ENCODE data around the gene PCARE. TPM values are rescaled to one million over a fixed set of nuclear protein-coding genes. Genes with fewer than 3 reads are reported as not detected.
A peak's percentile ranks its signal among the peaks of the same experiment; 100 is the strongest.

The PCARE gene
- total RNA-seq, 2 donors from 2014 or later = 0.09 TPM; not detected in 1

DNA sequence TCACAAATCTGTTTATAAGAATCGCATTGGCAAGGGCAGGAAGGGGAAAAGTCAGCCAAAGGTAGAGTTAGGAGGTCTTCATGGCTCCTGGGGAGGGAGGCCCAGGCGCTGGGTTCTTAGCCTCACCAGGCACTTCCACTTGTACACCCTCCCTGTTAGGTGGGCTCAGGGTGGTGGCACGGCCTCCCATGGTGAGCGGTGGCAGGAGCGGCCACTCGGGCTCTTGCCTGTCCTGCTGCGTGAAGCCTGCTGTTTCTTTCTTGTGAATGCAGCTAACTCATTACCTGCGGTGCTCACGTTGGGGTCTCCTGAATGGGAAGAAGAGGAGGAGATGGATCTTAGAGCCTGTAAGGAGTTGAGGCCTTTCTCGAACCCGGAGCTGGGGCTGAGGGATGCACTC lies 52.4 kb downstream of the PCARE start:
- Mint-ChIP-seq H3K9me3 (no peaks in the 10 kb centered on the region), H3K4me1 (peaks cover 24% of the 10 kb centered on the region), H3K4me3 (no peak overlapping the region), H3K27ac (no peak overlapping the region), H3K36me3 (ENCODE audit: low read depth) (no peaks in the 10 kb centered on the region), H3K27me3 (ENCODE audit: insufficient read depth) (no peaks in the 10 kb centered on the region)
- TF ChIP-seq, protein P1, sequence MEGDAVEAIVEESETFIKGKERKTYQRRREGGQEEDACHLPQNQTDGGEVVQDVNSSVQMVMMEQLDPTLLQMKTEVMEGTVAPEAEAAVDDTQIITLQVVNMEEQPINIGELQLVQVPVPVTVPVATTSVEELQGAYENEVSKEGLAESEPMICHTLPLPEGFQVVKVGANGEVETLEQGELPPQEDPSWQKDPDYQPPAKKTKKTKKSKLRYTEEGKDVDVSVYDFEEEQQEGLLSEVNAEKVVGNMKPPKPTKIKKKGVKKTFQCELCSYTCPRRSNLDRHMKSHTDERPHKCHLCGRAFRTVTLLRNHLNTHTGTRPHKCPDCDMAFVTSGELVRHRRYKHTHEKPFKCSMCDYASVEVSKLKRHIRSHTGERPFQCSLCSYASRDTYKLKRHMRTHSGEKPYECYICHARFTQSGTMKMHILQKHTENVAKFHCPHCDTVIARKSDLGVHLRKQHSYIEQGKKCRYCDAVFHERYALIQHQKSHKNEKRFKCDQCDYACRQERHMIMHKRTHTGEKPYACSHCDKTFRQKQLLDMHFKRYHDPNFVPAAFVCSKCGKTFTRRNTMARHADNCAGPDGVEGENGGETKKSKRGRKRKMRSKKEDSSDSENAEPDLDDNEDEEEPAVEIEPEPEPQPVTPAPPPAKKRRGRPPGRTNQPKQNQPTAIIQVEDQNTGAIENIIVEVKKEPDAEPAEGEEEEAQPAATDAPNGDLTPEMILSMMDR (conservative IDR thresholded peaks at IDR 0.05) = no peak
- no peaks in the 10 kb centered on the region for H3K27me3 ChIP-seq (ENCODE audit: control insufficient read depth, insufficient read depth, low read length, poor library complexity, severe bottlenecking)
- H3K36me3 ChIP-seq (ENCODE audit: control insufficient read depth, insufficient read depth, low read length) = no peaks in the 10 kb centered on the region
- DNase-seq = no peak
- peaks cover 7% of the 10 kb centered on the region for H3K4me1 ChIP-seq (ENCODE audit: control insufficient read depth, insufficient read depth, low read length)
- H3K4me3 ChIP-seq (ENCODE audit: low read length) = no peak overlapping the region
- H3K27ac ChIP-seq (ENCODE audit: low read depth, low read length) = peak overlapping the region; percentile 77
- no peaks in the 10 kb centered on the region for H3K9me3 ChIP-seq (ENCODE audit: control insufficient read depth, low read length)
- WGBS, 2 experiments (ENCODE audit: insufficient coverage in 1 of 2, insufficient read length in 1 of 2) = 91 to 96% methylated on average over 5 to 11 of the region's 11 CpGs
- H3K9ac ChIP-seq (ENCODE audit: extremely low read depth, low read length, poor library complexity, severe bottlenecking) = no peak overlapping the region

DNA sequence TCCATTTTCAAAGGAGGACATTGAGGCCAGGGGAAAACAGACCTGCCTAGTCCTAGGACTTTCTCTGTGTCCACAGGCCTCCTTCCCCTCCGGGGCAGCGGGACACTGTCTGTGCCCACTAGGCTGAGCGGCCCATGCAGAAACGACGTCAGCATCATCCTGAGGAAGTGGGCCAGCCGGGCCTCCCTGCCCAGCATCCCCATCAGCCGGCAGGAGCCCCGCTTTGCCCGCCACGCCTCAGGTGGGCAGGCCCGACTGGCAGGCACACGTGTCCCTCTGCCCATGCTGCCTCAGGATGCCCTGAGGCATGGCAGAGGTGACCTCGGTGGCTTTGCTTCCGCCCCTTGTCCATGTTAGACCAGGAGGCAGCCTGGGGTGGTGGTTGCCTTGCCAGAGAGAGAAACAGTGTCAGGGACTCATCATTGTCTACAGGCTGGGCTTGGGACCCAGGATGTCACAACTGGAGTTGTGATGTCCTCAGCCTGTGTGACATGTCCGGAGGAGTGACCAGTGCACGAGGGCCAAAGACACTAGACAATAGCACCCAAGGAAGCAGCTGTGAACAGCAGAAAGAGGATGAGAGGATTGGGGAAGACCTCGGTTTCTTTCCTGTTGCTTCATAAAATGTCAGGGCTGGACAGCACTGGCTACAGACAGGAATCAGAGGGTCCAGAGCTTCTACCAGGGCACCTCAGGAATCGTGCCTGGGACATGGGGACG lies 56.4 kb downstream of the PCARE start:
- WGBS, 2 experiments (ENCODE audit: insufficient coverage in 1 of 2, insufficient read length in 1 of 2) = 93 to 99% methylated on average over 12 to 19 of the region's 19 CpGs
- H3K9me3 Mint-ChIP-seq = no peaks in the 10 kb centered on the region
- Histone ChIP-seq H3K27me3 (ENCODE audit: control insufficient read depth, insufficient read depth, low read length, poor library complexity, severe bottlenecking) (no peaks in the 10 kb centered on the region), H3K36me3 (ENCODE audit: control insufficient read depth, insufficient read depth, low read length) (no peaks in the 10 kb centered on the region), H3K4me3 (ENCODE audit: low read length) (no peak overlapping the region), H3K9ac (ENCODE audit: extremely low read depth, low read length, poor library complexity, severe bottlenecking) (no peak overlapping the region), H3K27ac (ENCODE audit: low read depth, low read length) (no peak overlapping the region), H3K9me3 (ENCODE audit: control insufficient read depth, low read length) (no peaks in the 10 kb centered on the region), H3K4me1 (ENCODE audit: control insufficient read depth, insufficient read depth, low read length) (peaks cover 7% of the 10 kb centered on the region)
- no peaks in the 10 kb centered on the region for H3K36me3 Mint-ChIP-seq (ENCODE audit: low read depth)
- no peak overlapping the region for H3K27ac Mint-ChIP-seq
- peaks cover 27% of the 10 kb centered on the region for H3K4me1 Mint-ChIP-seq
- H3K4me3 Mint-ChIP-seq = no peak overlapping the region
- TF ChIP-seq, protein P1 (conservative IDR thresholded peaks at IDR 0.05) = no peak
- H3K27me3 Mint-ChIP-seq (ENCODE audit: insufficient read depth) = peaks cover 4% of the 10 kb centered on the region
- DNase-seq = no peak

DNA sequence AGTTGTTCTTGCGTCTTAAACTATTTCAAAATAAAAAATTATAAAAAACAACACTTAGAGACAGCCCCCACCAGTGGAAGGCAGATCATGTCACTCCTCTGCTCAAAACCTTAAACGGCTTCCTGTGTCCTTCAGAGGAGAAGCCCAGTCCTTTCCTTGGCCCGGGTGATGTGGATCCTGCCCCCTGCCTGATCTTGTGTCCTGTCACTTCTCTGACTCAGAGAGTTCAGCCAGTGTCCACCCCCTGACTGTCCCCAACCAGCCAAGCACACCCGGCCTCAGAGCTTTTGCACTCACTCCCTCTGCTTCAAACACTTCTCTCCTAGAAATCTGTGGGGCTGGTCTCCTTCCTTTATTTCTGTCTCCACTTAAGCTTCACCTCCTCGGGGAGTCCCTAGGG lies 57.8 kb downstream of the PCARE start:
- H3K4me3 ChIP-seq (ENCODE audit: low read length) = no peak overlapping the region
- TF ChIP-seq, protein P1 (conservative IDR thresholded peaks at IDR 0.05) = no peak
- Mint-ChIP-seq H3K27ac (no peak overlapping the region), H3K4me3 (no peak overlapping the region), H3K4me1 (peaks cover 36% of the 10 kb centered on the region), H3K36me3 (ENCODE audit: low read depth) (no peaks in the 10 kb centered on the region), H3K9me3 (no peaks in the 10 kb centered on the region), H3K27me3 (ENCODE audit: insufficient read depth) (peaks cover 4% of the 10 kb centered on the region)
- no peaks in the 10 kb centered on the region for H3K9me3 ChIP-seq (ENCODE audit: control insufficient read depth, low read length)
- no peak for DNase-seq
- H3K27me3 ChIP-seq (ENCODE audit: control insufficient read depth, insufficient read depth, low read length, poor library complexity, severe bottlenecking) = no peaks in the 10 kb centered on the region
- no peak overlapping the region for H3K9ac ChIP-seq (ENCODE audit: extremely low read depth, low read length, poor library complexity, severe bottlenecking)
- WGBS, 2 experiments (ENCODE audit: insufficient coverage in 1 of 2, insufficient read length in 1 of 2) = 87 to 88% methylated on average over 4 to 5 of the region's 5 CpGs
- H3K27ac ChIP-seq (ENCODE audit: low read depth, low read length) = no peak overlapping the region
- no peaks in the 10 kb centered on the region for H3K36me3 ChIP-seq (ENCODE audit: control insufficient read depth, insufficient read depth, low read length)
- peaks cover 8% of the 10 kb centered on the region for H3K4me1 ChIP-seq (ENCODE audit: control insufficient read depth, insufficient read depth, low read length)

Data from endodermal cell (in vitro differentiated cells).